Measurements from ENCODE around the gene FHL2.
"Not testable (repeated sequence)": the region's sequence is repeated elsewhere in the genome, so short reads cannot be mapped to it uniquely, and the experiment has no call there.

FHL2 gene

GRCh38 chr2:105426626-105427292, 27.9 kb upstream of the FHL2 start:
- Histone ChIP-seq H3K27me3 (ENCODE audit: insufficient read depth, low read depth) (no peaks in the 10 kb centered on the region), H4K20me1 (ENCODE audit: insufficient read depth) (no peaks in the 10 kb centered on the region), H2AFZ (ENCODE audit: low read depth) (no peak overlapping the region), H3K27ac (no peak overlapping the region), H3K4me3 (IDR thresholded peaks at IDR 0.05; ENCODE audit: insufficient read depth, low read depth, low read length) (no peak overlapping the region), H3K4me1 (ENCODE audit: low read depth, poor library complexity, severe bottlenecking) (peaks cover 13% of the 10 kb centered on the region), H3K79me2 (ENCODE audit: insufficient read depth, low read depth) (no peaks in the 10 kb centered on the region), H3K9ac (no peak overlapping the region), H3K36me3 (ENCODE audit: insufficient read depth) (no peaks in the 10 kb centered on the region), H3K4me2 (no peak overlapping the region)
- no peak for TF ChIP-seq CTCF (conservative IDR thresholded peaks at IDR 0.05; ENCODE audit: low read depth, low read length)

- no peaks in the 10 kb centered on the region for H4K20me1 ChIP-seq (ENCODE audit: insufficient read depth)
- H3K4me2 ChIP-seq = no peak overlapping the region
- H2AFZ ChIP-seq (ENCODE audit: low read depth) = no peak overlapping the region
These were observed 27.2 kb upstream of the FHL2 start for GRCh38 chr2:105425936-105426625.

DNA sequence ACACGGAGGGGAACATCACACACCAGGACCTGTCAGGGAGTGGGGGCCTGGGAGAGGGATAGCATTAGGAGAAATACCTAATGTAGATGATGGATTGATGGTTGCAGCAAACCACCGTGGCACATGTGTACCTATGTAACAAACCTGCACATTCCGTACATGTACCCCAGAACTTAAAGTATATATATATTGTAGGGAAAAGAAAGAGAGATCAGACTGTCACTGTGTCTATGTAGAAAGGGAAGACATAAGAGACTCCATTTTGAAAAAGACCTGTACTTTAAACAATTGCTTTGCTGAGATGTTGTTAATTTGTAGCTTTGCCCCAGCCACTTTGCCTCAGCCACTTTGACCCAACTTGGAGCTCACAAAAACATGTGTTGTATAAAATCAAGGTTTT, 26.0 kb upstream of the FHL2 start:
- H3K27me3 ChIP-seq (ENCODE audit: insufficient read depth, low read depth); H4K20me1 ChIP-seq (ENCODE audit: insufficient read depth); H3K79me2 ChIP-seq (ENCODE audit: insufficient read depth, low read depth); H3K4me3 ChIP-seq (IDR thresholded peaks at IDR 0.05; ENCODE audit: insufficient read depth, low read depth, low read length); H3K27ac ChIP-seq; H3K36me3 ChIP-seq (ENCODE audit: insufficient read depth); H3K9ac ChIP-seq; H3K4me2 ChIP-seq; H2AFZ ChIP-seq (ENCODE audit: low read depth): not testable (repeated sequence)
- peaks cover 13% of the 10 kb centered on the region for H3K4me1 ChIP-seq (ENCODE audit: low read depth, poor library complexity, severe bottlenecking)

More at GRCh38 chr2:105425936-105426625, 27.2 kb upstream of the FHL2 start:
- Histone ChIP-seq H3K4me1 (ENCODE audit: low read depth, poor library complexity, severe bottlenecking) (peaks cover 13% of the 10 kb centered on the region), H3K27me3 (ENCODE audit: insufficient read depth, low read depth) (no peaks in the 10 kb centered on the region), H3K79me2 (ENCODE audit: insufficient read depth, low read depth) (no peaks in the 10 kb centered on the region), H3K27ac (no peak overlapping the region), H3K9ac (no peak overlapping the region), H3K36me3 (ENCODE audit: insufficient read depth) (no peaks in the 10 kb centered on the region), H3K4me3 (IDR thresholded peaks at IDR 0.05; ENCODE audit: insufficient read depth, low read depth, low read length) (no peak overlapping the region)
- no peak for TF ChIP-seq CTCF (conservative IDR thresholded peaks at IDR 0.05; ENCODE audit: low read depth, low read length)

- Histone ChIP-seq H3K9ac (no peak overlapping the region), H3K4me3 (IDR thresholded peaks at IDR 0.05; ENCODE audit: insufficient read depth, low read depth, low read length) (no peak overlapping the region), H3K36me3 (ENCODE audit: insufficient read depth) (no peaks in the 10 kb centered on the region), H4K20me1 (ENCODE audit: insufficient read depth) (no peaks in the 10 kb centered on the region), H3K4me2 (no peak overlapping the region), H3K79me2 (ENCODE audit: insufficient read depth, low read depth) (no peaks in the 10 kb centered on the region), H2AFZ (ENCODE audit: low read depth) (no peak overlapping the region), H3K27me3 (ENCODE audit: insufficient read depth, low read depth) (no peaks in the 10 kb centered on the region), H3K4me1 (ENCODE audit: low read depth, poor library complexity, severe bottlenecking) (peaks cover 20% of the 10 kb centered on the region), H3K27ac (no peak overlapping the region)
- no peak for TF ChIP-seq CTCF (conservative IDR thresholded peaks at IDR 0.05; ENCODE audit: low read depth, low read length)
These were observed 23.9 kb upstream of the FHL2 start for GRCh38 chr2:105422801-105423200.

DNA sequence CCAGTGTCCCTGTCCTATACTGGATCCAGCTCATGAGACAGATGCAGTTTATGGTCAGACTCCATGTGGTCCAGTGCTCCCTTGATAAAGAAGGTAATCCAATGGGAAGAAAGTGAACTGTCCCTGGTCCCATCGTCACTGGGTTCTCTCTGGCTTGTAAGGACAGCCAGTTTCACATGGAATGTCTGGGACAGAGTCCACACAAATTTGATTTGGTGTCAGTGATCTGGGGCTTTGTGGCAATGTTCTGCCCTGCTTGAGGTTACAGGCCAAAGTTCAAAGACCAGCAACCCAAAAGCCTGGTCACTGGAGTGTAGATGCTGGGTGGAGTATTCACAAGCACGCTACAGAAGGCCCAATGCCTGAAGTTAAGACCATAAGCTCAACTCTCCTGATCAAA, 22.2 kb upstream of the FHL2 start:
- H3K79me2 ChIP-seq (ENCODE audit: insufficient read depth, low read depth) = no peaks in the 10 kb centered on the region
- no peak overlapping the region for H3K4me3 ChIP-seq (IDR thresholded peaks at IDR 0.05; ENCODE audit: insufficient read depth, low read depth, low read length)
- no peak for TF ChIP-seq CTCF (conservative IDR thresholded peaks at IDR 0.05; ENCODE audit: low read depth, low read length)
- no peak overlapping the region for H3K4me2 ChIP-seq
- H3K4me1 ChIP-seq (ENCODE audit: low read depth, poor library complexity, severe bottlenecking) = peaks cover 20% of the 10 kb centered on the region
- H4K20me1 ChIP-seq (ENCODE audit: insufficient read depth) = no peaks in the 10 kb centered on the region
- no peaks in the 10 kb centered on the region for H3K36me3 ChIP-seq (ENCODE audit: insufficient read depth)
- no peak overlapping the region for H3K27ac ChIP-seq
- no peak overlapping the region for H2AFZ ChIP-seq (ENCODE audit: low read depth)
- no peak overlapping the region for H3K9ac ChIP-seq
- H3K27me3 ChIP-seq (ENCODE audit: insufficient read depth, low read depth) = no peaks in the 10 kb centered on the region
